Mesendoderm (in vitro differentiated cells): Measurements from ENCODE around the gene TAF1B.

Experiments
- DNase-seq: peaks from one replicate; pipeline ENCODE4 v3.0.0; 2013
- H2AK5ac ChIP-seq: 2 replicates; pipeline ENCODE4 v1.6.1; 2013; ENCODE audit warnings: low read length, inconsistent platforms
- H2BK120ac ChIP-seq: 2 replicates; pipeline ENCODE4 v1.6.1; 2013; ENCODE audit warnings: low read depth, mild to moderate bottlenecking, low read length, moderate library complexity, mixed read lengths
- H2BK15ac ChIP-seq: replicated peaks from 2 replicates; pipeline ENCODE4 v1.6.1; 2013; ENCODE audit warnings: low read depth, mild to moderate bottlenecking, moderate library complexity
- H2BK5ac ChIP-seq: 2 replicates; pipeline ENCODE4 v1.6.1; 2013; ENCODE audit warnings: low read length, inconsistent platforms
- H3K18ac ChIP-seq: 2 replicates; pipeline ENCODE4 v1.6.1; 2013; ENCODE audit warnings: mild to moderate bottlenecking, low read length, mixed read lengths
- H3K23ac ChIP-seq: one replicate; pipeline ENCODE4 v1.6.1; 2013; ENCODE audit warnings: low read length
- H3K27ac ChIP-seq: 2 replicates; pipeline ENCODE4 v1.5.1; 2013; ENCODE audit warnings: low read depth, mild to moderate bottlenecking, inconsistent platforms, low read length, moderate library complexity
- H3K27me3 ChIP-seq: 2 replicates; pipeline ENCODE4 v1.6.1; 2013; ENCODE audit warnings: low read length, control low read depth, mild to moderate bottlenecking, inconsistent platforms; ENCODE audit not compliant: insufficient read depth, poor library complexity
- H3K36me3 ChIP-seq: 2 replicates; pipeline ENCODE4 v1.6.1; 2013; ENCODE audit warnings: low read length, inconsistent platforms; ENCODE audit not compliant: control insufficient read depth, insufficient read depth
- H3K4ac ChIP-seq: one replicate; pipeline ENCODE4 v1.6.1; 2013; ENCODE audit warnings: low read depth, mild to moderate bottlenecking, low read length, moderate library complexity
- H3K4me1 ChIP-seq: 2 replicates; pipeline ENCODE4 v1.6.1; 2013; ENCODE audit warnings: low read depth, low read length, inconsistent platforms; ENCODE audit not compliant: control insufficient read depth
- H3K4me2 ChIP-seq: 2 replicates; pipeline ENCODE4 v1.6.1; 2013; ENCODE audit warnings: low read length
- H3K4me3 ChIP-seq: 2 replicates; pipeline ENCODE4 v1.5.1; 2013; ENCODE audit warnings: mild to moderate bottlenecking, low read length
- H3K56ac ChIP-seq: one replicate; pipeline ENCODE4 v1.6.1; 2013; ENCODE audit warnings: low read length
- H3K79me1 ChIP-seq: 2 replicates; pipeline ENCODE4 v1.6.1; 2013; ENCODE audit warnings: low read length, inconsistent platforms
- H3K79me2 ChIP-seq: 2 replicates; pipeline ENCODE4 v1.6.1; 2013; ENCODE audit warnings: mild to moderate bottlenecking, low read length; ENCODE audit not compliant: control insufficient read depth, insufficient read depth
- H3K9ac ChIP-seq: 2 replicates; pipeline ENCODE4 v1.6.1; 2013; ENCODE audit warnings: low read length, inconsistent platforms
- H4K5ac ChIP-seq: one replicate; pipeline ENCODE4 v1.6.1; 2013; ENCODE audit warnings: low read length
- H4K8ac ChIP-seq: one replicate; pipeline ENCODE4 v1.6.1; 2013; ENCODE audit warnings: low read depth, mild to moderate bottlenecking, control low read depth, low read length, moderate library complexity
- WGBS: extraction: QIAGEN DNeasy Blood & Tissue Kit; methylation state at CpG from one replicate; pipeline ENCODE4 v1.1.7; 2013; ENCODE audit warnings: low lambda C conversion rate, missing lambda C conversion rate; ENCODE audit not compliant: insufficient coverage; ENCODE audit errors: extremely low coverage; 5-methylcytosine and 5-hydroxymethylcytosine counted together

TAF1B gene

DNA sequence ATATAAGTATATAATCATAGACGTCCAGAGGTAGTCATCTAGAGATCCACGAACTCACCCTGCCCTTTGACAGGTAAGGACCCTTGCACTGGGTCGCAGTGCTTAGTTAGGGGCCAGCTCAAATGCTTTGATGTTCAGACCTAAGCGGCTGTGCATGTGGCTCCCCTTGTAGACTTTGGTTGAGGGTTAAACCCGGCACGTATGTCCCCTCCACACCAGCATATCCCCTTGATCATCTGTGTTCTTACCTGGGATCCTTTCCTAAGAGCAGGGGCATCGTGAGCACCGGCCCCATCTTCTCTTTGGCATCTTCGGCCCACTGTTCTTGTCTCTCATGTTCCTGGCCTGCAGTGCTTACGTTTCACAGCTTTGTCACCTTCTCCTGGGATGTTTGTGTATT is 139.6 kb downstream of the TAF1B start:
- H4K5ac ChIP-seq, result no peak overlapping the region
- H3K9ac ChIP-seq, result no peak overlapping the region
- no peaks in the 10 kb centered on the region for H3K4me1 ChIP-seq
- H3K4ac ChIP-seq, result no peak overlapping the region
- H3K36me3 ChIP-seq, result no peaks in the 10 kb centered on the region
- H3K27me3 ChIP-seq, result no peaks in the 10 kb centered on the region
- no peak overlapping the region for H3K4me2 ChIP-seq
- no peaks in the 10 kb centered on the region for H3K79me1 ChIP-seq
- no peak overlapping the region for H3K27ac ChIP-seq
- H2BK120ac ChIP-seq, result no peak overlapping the region
- H3K4me3 ChIP-seq, result no peak overlapping the region
- H3K18ac ChIP-seq, result no peak overlapping the region
- H3K56ac ChIP-seq, result no peak overlapping the region
- H4K8ac ChIP-seq, result no peak overlapping the region
- no peaks in the 10 kb centered on the region for H3K79me2 ChIP-seq
- DNase-seq, result no peak
- no peak overlapping the region for H2BK5ac ChIP-seq
- no peak overlapping the region for H2AK5ac ChIP-seq
- no CpG with 5 or more reads among the region's 10 CpGs for WGBS
- H2BK15ac ChIP-seq, result no peak overlapping the region
- H3K23ac ChIP-seq, result peak overlapping the region; percentile 18

DNA sequence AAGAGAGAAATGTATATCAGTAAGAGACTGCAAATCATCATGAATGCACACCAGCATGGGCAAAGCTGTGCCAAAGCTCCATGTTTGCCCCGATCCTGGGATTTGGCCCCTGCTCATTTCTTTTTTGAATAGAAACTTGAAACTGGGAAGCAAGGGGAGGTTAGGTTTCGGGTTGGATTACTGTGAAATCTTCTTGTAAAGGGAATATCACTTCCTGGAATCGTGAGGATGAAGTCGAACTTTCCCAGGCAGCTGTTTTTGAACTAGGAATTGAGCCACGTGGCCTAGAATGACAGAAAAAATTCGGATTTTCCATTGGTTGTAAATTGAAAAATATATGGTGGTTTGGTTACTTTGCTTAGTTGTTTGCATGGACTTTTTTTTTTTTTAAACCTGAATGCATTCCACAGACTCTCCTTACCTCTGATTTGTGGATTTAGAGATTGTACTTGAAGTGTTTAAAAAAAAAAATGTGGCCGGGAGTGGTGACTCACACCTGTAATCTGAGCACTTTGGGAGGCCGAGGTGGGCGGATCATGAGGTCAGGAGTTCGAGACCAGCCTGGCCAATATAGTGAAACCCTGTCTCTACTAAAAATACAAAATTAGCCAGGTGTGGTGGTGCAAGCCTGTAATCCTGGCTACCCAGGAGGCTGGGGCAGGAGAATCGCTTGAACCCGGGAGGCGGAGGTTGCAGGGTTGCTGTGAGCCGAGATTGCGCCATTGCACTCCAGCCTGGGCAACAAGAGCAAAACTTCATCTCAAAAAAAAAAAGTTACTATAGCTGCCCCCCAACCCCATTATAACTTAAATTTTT is 140.3 kb downstream of the TAF1B start:
- Histone ChIP-seq H2BK15ac (no peak overlapping the region), H3K36me3 (no peaks in the 10 kb centered on the region), H3K4me3 (no peak overlapping the region), H3K79me1 (no peaks in the 10 kb centered on the region), H3K4me2 (no peak overlapping the region), H3K18ac (no peak overlapping the region), H3K4me1 (no peaks in the 10 kb centered on the region), H2BK5ac (no peak overlapping the region), H4K8ac (no peak overlapping the region), H2AK5ac (no peak overlapping the region), H3K79me2 (no peaks in the 10 kb centered on the region), H3K56ac (no peak overlapping the region), H3K23ac (no peak overlapping the region), H3K9ac (no peak overlapping the region), H3K27me3 (no peaks in the 10 kb centered on the region), H4K5ac (no peak overlapping the region), H2BK120ac (no peak overlapping the region), H3K27ac (no peak overlapping the region), H3K4ac (no peak overlapping the region)
- no peak for DNase-seq
- WGBS, result no CpG with 5 or more reads among the region's 15 CpGs
